HepG2 (cell line): ENCODE results near the gene SELENOS. TPM values are rescaled to one million over a fixed set of nuclear protein-coding genes. Genes with fewer than 3 reads are reported as not detected.
A peak's percentile ranks its signal among the peaks of the same experiment; 100 is the strongest.

Source experiments
- CC2D1A ChIP-seq: sonication (generic); formaldehyde crosslinking; IDR thresholded peaks from 2 replicates; pipeline ENCODE4 v1.8.1; 2023; ENCODE audit warnings: mild to moderate bottlenecking, missing genetic modification reagents
- CCAR2 ChIP-seq: fragments of 200-400 bp; formaldehyde crosslinking; optimal IDR thresholded peaks from 2 replicates; pipeline ENCODE3; 2018; ENCODE audit warnings: low read depth, mild to moderate bottlenecking, low read length, moderate library complexity
- CREB1 ChIP-seq, 2 experiments: fragments of 450-650 bp in 1 of 2; IDR thresholded peaks; 2 replicates each; pipeline ENCODE4 v1.6.1; 2016 to 2017; ENCODE audit warnings: control low read depth in 1 of 2, mild to moderate bottlenecking in 1 of 2, missing compliant biosample characterization in 1 of 2, missing genetic modification characterization in 1 of 2
- FOXM1 ChIP-seq: sonication (generic); formaldehyde crosslinking; IDR thresholded peaks from 2 replicates; pipeline ENCODE4 v1.5.0; 2020; ENCODE audit warnings: missing genetic modification reagents
- GTF2F1 ChIP-seq: fragments of 150-350 bp; IDR thresholded peaks from 2 replicates; pipeline ENCODE4 v1.6.1; 2014; ENCODE audit warnings: low read length
- HIVEP1 ChIP-seq: sonication (generic); formaldehyde crosslinking; IDR thresholded peaks from 2 replicates; pipeline ENCODE4 v1.4.0; 2020; ENCODE audit warnings: mild to moderate bottlenecking, missing genetic modification reagents
- HNF1B ChIP-seq: sonication (generic); formaldehyde crosslinking; IDR thresholded peaks from 2 replicates; pipeline ENCODE4 v1.5.1; 2020; ENCODE audit warnings: mild to moderate bottlenecking, moderate library complexity, missing genetic modification reagents
- MED1 ChIP-seq: sonication (generic); formaldehyde crosslinking; IDR thresholded peaks from 2 replicates; pipeline ENCODE4 v1.4.0; 2020; ENCODE audit warnings: missing genetic modification reagents
- MTF2 ChIP-seq: sonication (generic); formaldehyde crosslinking; IDR thresholded peaks from 2 replicates; pipeline ENCODE4 v1.5.0; 2020; ENCODE audit warnings: missing genetic modification reagents, borderline replicate concordance
- NR1H2 ChIP-seq: sonication (generic); formaldehyde crosslinking; IDR thresholded peaks from 2 replicates; pipeline ENCODE4 v1.8.1; 2022; ENCODE audit warnings: low read depth, missing genetic modification reagents, borderline replicate concordance
- PAF1 ChIP-seq: IDR thresholded peaks from 2 replicates; pipeline ENCODE4 v1.6.1; 2016; ENCODE audit warnings: missing genetic modification reagents, missing compliant biosample characterization
- SALL1 ChIP-seq: sonication (generic); formaldehyde crosslinking; IDR thresholded peaks from 2 replicates; pipeline ENCODE4 v1.8.0; 2022; ENCODE audit warnings: mild to moderate bottlenecking, missing genetic modification reagents
- SNRNP70 ChIP-seq: fragments of 200-400 bp; formaldehyde crosslinking; IDR thresholded peaks from 2 replicates; pipeline ENCODE4 v1.6.1; 2017; ENCODE audit warnings: mild to moderate bottlenecking, low read depth, low read length, moderate library complexity
- SRF ChIP-seq: IDR thresholded peaks from 2 replicates; pipeline ENCODE4 v1.6.1; 2011; ENCODE audit warnings: mild to moderate bottlenecking, low read depth, low read length, moderate library complexity
- ZBTB21 ChIP-seq: sonication (generic); formaldehyde crosslinking; IDR thresholded peaks from 2 replicates; pipeline ENCODE4 v1.4.0; 2020; ENCODE audit warnings: missing genetic modification reagents
- ZFP41 ChIP-seq: sonication (generic); formaldehyde crosslinking; IDR thresholded peaks from 2 replicates; pipeline ENCODE4 v1.4.0; 2020; ENCODE audit warnings: mild to moderate bottlenecking, missing genetic modification reagents, borderline replicate concordance
- ZNF136 ChIP-seq: sonication (generic); formaldehyde crosslinking; IDR thresholded peaks from 2 replicates; pipeline ENCODE4 v1.8.1; 2022; ENCODE audit warnings: low read depth, mild to moderate bottlenecking, moderate library complexity, missing genetic modification reagents
- ZNF235 ChIP-seq: sonication (generic); formaldehyde crosslinking; IDR thresholded peaks from 2 replicates; pipeline ENCODE4 v1.8.1; 2023; ENCODE audit warnings: mild to moderate bottlenecking, missing genetic modification reagents, borderline replicate concordance
- ZNF451 ChIP-seq: sonication (generic); formaldehyde crosslinking; IDR thresholded peaks from 2 replicates; pipeline ENCODE4 v1.5.0; 2020; ENCODE audit warnings: mild to moderate bottlenecking, missing genetic modification reagents
- ZNF460 ChIP-seq: sonication (generic); formaldehyde crosslinking; IDR thresholded peaks from 2 replicates; pipeline ENCODE4 v1.5.1; 2020; ENCODE audit warnings: missing genetic modification reagents, mild to moderate bottlenecking, borderline replicate concordance
- ZNF468 ChIP-seq: sonication (generic); formaldehyde crosslinking; IDR thresholded peaks from 2 replicates; pipeline ENCODE4 v1.8.0; 2022; ENCODE audit warnings: mild to moderate bottlenecking, moderate library complexity, missing genetic modification reagents
- ZNF510 ChIP-seq: sonication (generic); formaldehyde crosslinking; IDR thresholded peaks from 2 replicates; pipeline ENCODE4 v1.4.0; 2020; ENCODE audit warnings: low read depth, mild to moderate bottlenecking, missing genetic modification reagents
- ZNF549 ChIP-seq: sonication (generic); formaldehyde crosslinking; IDR thresholded peaks from 2 replicates; pipeline ENCODE4 v1.5.0; 2020; ENCODE audit warnings: missing genetic modification reagents
- ZNF564 ChIP-seq: sonication (generic); formaldehyde crosslinking; IDR thresholded peaks from 2 replicates; pipeline ENCODE4 v1.8.1; 2023; ENCODE audit warnings: mild to moderate bottlenecking, missing genetic modification reagents
- ZNF605 ChIP-seq: sonication (generic); formaldehyde crosslinking; IDR thresholded peaks from 2 replicates; pipeline ENCODE4 v1.8.0; 2022; ENCODE audit warnings: mild to moderate bottlenecking, missing genetic modification reagents
- polyA plus RNA-seq, 8 experiments: library from polyadenylated mRNA; depleted of rRNA in 3 of 8; stranded (reverse) in 7 of 8; unstranded in 1 of 8; fragments of >200 nt; fragmentation: Illumina TruSeq in 4 of 8; extraction: Trizol in 4 of 8; gene quantifications; 2 replicates each; pipeline versions ENCODE4 v1.2.1 to v1.2.3, GENCODE V29; 2011 to 2016; ENCODE audit warnings: low read depth in 4 of 8, missing spikeins in 1 of 8, mixed read lengths in 1 of 8; ENCODE audit not compliant: insufficient read depth in 1 of 8
- total RNA-seq, 5 experiments: library from RNA; depleted of rRNA; stranded (reverse); fragments of >200 nt; fragmentation: Illumina TruSeq; extraction: Trizol; gene quantifications; 2 replicates each; pipeline ENCODE4 v1.2.3, GENCODE V29; 2016; ENCODE audit warnings: low read depth in 1 of 5
- TF ChIP-seq, protein P1 (sequence below): sonication (generic); formaldehyde crosslinking; IDR thresholded peaks from 2 replicates; pipeline ENCODE4 v1.5.0; 2020; ENCODE audit warnings: missing genetic modification reagents
- TF ChIP-seq, protein P2 (sequence below): IDR thresholded peaks from 2 replicates; pipeline ENCODE4 v1.6.1; 2016; ENCODE audit warnings: low read depth, control low read depth

Gene SELENOS
- total and polyA plus RNA-seq, 2 of the 13 experiments (the other 11 are each of a cell fraction or from before 2014, with no cell fraction given): 63.0 to 66.1 TPM

DNA sequence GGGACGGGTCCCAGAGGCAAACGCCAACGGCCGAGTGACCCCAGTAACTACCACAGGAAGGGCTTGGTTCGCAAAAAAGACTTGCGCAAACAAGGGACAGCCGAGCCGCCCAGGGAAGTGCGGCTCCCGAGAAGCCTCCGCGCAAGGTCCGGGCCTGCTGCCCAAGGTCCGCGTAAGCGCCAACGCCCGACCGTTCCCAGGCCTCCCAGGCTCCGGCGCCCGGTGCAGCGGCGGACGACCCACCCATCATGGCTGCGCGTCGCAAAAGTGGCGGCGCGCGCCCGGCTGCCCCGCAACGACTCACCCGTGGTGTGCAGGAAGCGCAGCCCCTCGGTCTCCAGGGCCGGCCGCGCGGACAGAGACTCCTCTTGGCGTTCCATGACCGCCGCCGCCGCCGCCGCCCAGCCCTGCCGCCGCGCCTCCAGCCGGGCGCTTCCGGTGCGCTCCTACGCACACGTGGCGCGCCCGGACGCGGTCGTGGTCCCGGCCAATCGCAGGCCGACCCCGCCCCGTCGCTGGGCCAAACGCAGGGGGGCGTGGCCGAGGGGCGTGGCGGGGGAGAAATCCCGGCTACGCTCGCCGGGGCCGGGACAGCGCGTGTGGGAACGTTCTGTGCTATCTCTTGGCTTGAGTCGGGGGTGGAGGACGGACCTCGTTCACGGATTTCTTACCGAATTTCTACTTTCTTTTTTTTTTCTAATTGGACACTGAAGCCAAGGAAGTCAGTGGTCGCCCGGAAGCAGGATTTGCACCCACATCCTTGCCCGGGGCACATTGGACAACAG lies at the start of gene SELENOS (continued):
- TF ChIP-seq, protein P1, sequence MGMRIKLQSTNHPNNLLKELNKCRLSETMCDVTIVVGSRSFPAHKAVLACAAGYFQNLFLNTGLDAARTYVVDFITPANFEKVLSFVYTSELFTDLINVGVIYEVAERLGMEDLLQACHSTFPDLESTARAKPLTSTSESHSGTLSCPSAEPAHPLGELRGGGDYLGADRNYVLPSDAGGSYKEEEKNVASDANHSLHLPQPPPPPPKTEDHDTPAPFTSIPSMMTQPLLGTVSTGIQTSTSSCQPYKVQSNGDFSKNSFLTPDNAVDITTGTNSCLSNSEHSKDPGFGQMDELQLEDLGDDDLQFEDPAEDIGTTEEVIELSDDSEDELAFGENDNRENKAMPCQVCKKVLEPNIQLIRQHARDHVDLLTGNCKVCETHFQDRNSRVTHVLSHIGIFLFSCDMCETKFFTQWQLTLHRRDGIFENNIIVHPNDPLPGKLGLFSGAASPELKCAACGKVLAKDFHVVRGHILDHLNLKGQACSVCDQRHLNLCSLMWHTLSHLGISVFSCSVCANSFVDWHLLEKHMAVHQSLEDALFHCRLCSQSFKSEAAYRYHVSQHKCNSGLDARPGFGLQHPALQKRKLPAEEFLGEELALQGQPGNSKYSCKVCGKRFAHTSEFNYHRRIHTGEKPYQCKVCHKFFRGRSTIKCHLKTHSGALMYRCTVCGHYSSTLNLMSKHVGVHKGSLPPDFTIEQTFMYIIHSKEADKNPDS (CRISPR knock-in tag): no peak
- TF ChIP-seq FOXM1 (CRISPR knock-in tag): 0 out of 2 replicates have a peak, but pooled peaks have one; percentile 49
- no peak for TF ChIP-seq ZNF136 (CRISPR knock-in tag)
- TF ChIP-seq, protein P2, sequence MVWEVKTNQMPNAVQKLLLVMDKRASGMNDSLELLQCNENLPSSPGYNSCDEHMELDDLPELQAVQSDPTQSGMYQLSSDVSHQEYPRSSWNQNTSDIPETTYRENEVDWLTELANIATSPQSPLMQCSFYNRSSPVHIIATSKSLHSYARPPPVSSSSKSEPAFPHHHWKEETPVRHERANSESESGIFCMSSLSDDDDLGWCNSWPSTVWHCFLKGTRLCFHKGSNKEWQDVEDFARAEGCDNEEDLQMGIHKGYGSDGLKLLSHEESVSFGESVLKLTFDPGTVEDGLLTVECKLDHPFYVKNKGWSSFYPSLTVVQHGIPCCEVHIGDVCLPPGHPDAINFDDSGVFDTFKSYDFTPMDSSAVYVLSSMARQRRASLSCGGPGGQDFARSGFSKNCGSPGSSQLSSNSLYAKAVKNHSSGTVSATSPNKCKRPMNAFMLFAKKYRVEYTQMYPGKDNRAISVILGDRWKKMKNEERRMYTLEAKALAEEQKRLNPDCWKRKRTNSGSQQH (CRISPR knock-in tag): no peak
- no peak for TF ChIP-seq GTF2F1
- no peak for TF ChIP-seq PAF1
- TF ChIP-seq NR1H2 (CRISPR knock-in tag): no peak
- no peak for TF ChIP-seq ZNF510 (CRISPR knock-in tag)
- TF ChIP-seq MTF2 (CRISPR knock-in tag): no peak
- no peak for TF ChIP-seq HNF1B
- no peak for TF ChIP-seq ZNF468
- no peak for TF ChIP-seq ZNF460 (CRISPR knock-in tag)
- peak; percentile 64; the same call in 1 of the 2 replicates for TF ChIP-seq CREB1 (IDR thresholded peaks at IDR 0.05)
- TF ChIP-seq CREB1 (CRISPR knock-in tag; IDR thresholded peaks at IDR 0.05): no peak
- no peak for TF ChIP-seq ZBTB21 (CRISPR knock-in tag)
- no peak for TF ChIP-seq ZFP41 (CRISPR knock-in tag)
- TF ChIP-seq SRF: no peak
- peak; percentile 67 for TF ChIP-seq SALL1 (CRISPR knock-in tag)
- no peak for TF ChIP-seq SNRNP70
- no peak; the same call in 1 of the 2 replicates for TF ChIP-seq MED1 (CRISPR knock-in tag)
- TF ChIP-seq HIVEP1 (CRISPR knock-in tag): no peak; the same call in 1 of the 2 replicates
- TF ChIP-seq CCAR2: no peak
- no peak for TF ChIP-seq CC2D1A
- no peak for TF ChIP-seq ZNF549
- TF ChIP-seq ZNF451 (CRISPR knock-in tag): no peak
- no peak for TF ChIP-seq ZNF235 (CRISPR knock-in tag)
- TF ChIP-seq ZNF564 (CRISPR knock-in tag): no peak; the same call in 1 of the 2 replicates
- peak; percentile 42; the same call in 1 of the 2 replicates for TF ChIP-seq ZNF605 (CRISPR knock-in tag)
